Transverse colon (tissue), 4 donors: Measurements from ENCODE around the gene GNB1L.

Experiments
- EP300 ChIP-seq: sonication (generic); formaldehyde crosslinking; IDR thresholded peaks from one replicate; pipeline ENCODE4 v1.6.1; 2017; ENCODE audit warnings: antibody characterized with exemption, low read depth
- POLR2A ChIP-seq: fragments of 450-650 bp; IDR thresholded peaks from one replicate; pipeline ENCODE4 v1.6.1; 2016; ENCODE audit warnings: antibody characterized with exemption, mild to moderate bottlenecking, moderate library complexity
- POLR2AphosphoS5 ChIP-seq, 3 donors: sonication (generic); formaldehyde crosslinking; IDR thresholded peaks; one replicate each; pipeline ENCODE4 v1.6.1; 2016; ENCODE audit warnings: antibody characterized with exemption in 3 of 3
- TF ChIP-seq, protein P1 (sequence below), 5 experiments: fragments of 200-600 bp in 3 of 5; fragments of 450-650 bp in 2 of 5; sonication (generic) in 3 of 5; IDR thresholded peaks; 1 replicate in 2 of 5; 2 replicates in 3 of 5; pipeline ENCODE4 v1.5.1; 2016 to 2017; ENCODE audit warnings: antibody characterized with exemption in 5 of 5, inconsistent platforms in 3 of 5, mild to moderate bottlenecking in 2 of 5, moderate library complexity in 1 of 5

DNA sequence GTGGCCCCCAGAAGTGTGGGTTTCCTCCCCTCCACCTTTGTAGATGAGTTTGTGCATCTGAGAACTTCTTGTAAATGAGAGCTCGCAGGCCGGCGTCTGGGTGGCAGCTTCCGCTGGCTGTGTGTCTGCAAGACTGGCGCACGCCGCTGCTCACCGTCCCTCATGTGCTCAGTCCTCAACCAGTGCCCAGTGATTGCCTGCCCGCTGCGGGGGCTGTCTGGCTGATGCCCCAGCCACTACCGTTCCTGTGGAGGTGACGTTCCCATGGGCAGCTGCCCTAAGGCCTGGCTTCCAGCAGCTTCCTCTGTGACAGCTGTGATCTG lies 85.3 kb downstream of the GNB1L start:
- TF ChIP-seq, protein P1, sequence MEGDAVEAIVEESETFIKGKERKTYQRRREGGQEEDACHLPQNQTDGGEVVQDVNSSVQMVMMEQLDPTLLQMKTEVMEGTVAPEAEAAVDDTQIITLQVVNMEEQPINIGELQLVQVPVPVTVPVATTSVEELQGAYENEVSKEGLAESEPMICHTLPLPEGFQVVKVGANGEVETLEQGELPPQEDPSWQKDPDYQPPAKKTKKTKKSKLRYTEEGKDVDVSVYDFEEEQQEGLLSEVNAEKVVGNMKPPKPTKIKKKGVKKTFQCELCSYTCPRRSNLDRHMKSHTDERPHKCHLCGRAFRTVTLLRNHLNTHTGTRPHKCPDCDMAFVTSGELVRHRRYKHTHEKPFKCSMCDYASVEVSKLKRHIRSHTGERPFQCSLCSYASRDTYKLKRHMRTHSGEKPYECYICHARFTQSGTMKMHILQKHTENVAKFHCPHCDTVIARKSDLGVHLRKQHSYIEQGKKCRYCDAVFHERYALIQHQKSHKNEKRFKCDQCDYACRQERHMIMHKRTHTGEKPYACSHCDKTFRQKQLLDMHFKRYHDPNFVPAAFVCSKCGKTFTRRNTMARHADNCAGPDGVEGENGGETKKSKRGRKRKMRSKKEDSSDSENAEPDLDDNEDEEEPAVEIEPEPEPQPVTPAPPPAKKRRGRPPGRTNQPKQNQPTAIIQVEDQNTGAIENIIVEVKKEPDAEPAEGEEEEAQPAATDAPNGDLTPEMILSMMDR (IDR thresholded peaks at IDR 0.05): no peak
- TF ChIP-seq EP300 (no peak), POLR2AphosphoS5 (IDR thresholded peaks at IDR 0.05) (no peak), POLR2A (no peak)
